Measurements from ENCODE around the gene C5orf34. TPM values are rescaled to one million over a fixed set of nuclear protein-coding genes. Genes with fewer than 3 reads are reported as not detected.
"Not testable (repeated sequence)": the region's sequence is repeated elsewhere in the genome, so short reads cannot be mapped to it uniquely, and the experiment has no call there.

The C5orf34 gene
- total RNA-seq, 4 donors from 2014 or later = 0.29 to 7.7 (median 2.3) TPM

DNA sequence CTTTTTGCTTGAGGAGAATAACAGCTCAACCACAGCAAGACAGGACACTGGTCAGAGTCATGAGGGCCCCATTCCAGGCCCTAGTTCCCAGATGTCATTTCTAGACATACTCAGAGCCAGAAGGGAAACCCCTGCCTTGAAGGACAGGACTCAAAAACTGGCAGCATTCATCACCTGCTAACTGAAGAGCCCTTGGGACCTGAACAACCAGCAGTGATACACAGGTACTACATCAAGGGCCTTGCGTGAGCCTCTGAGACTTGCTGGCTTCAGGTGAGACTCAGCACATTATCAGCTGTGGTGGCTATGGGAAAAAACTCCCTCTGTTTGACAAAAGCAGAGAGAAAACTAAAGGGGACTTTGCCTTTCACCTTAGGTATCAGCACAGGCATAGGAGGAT, 53.9 kb downstream of the C5orf34 start:
- H3K36me3 ChIP-seq = no peaks in the 10 kb centered on the region
- TF ChIP-seq CTCF (IDR thresholded peaks at IDR 0.05) (no peak), POLR2A (IDR thresholded peaks at IDR 0.05) (no peak)
- no peaks in the 10 kb centered on the region for H3K4me1 ChIP-seq
- no peaks in the 10 kb centered on the region for H3K27me3 ChIP-seq
- intact Hi-C loops (cut with DNase I; ENCODE audit: low total_unique reads) = no loop called here
- DNase-seq = no peak
- H3K27ac ChIP-seq = no peak overlapping the region
- H3K9me3 ChIP-seq = no peaks in the 10 kb centered on the region
- no peak overlapping the region for H3K4me3 ChIP-seq

DNA sequence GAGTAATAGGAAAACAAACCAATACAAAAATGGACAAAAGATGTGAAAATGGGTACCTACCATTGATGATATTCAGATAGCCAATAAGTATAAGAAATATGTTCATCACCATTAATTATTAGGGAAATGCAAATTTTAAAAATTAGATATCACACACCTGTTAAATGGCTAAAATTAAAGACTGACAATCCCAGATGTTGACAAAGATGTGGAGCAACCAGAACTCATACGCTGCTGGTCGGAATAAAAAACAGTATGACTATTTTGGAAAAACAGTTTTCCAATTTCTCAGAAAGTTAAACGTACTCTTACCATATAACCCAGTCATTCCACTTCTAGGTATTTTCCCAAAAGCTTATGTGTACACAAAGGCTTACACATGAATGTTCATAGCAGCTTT, 58.4 kb downstream of the C5orf34 start:
- no peak for TF ChIP-seq CTCF (IDR thresholded peaks at IDR 0.05)
- TF ChIP-seq POLR2A (IDR thresholded peaks at IDR 0.05) = no peak
- H3K36me3 ChIP-seq = no peaks in the 10 kb centered on the region

DNA sequence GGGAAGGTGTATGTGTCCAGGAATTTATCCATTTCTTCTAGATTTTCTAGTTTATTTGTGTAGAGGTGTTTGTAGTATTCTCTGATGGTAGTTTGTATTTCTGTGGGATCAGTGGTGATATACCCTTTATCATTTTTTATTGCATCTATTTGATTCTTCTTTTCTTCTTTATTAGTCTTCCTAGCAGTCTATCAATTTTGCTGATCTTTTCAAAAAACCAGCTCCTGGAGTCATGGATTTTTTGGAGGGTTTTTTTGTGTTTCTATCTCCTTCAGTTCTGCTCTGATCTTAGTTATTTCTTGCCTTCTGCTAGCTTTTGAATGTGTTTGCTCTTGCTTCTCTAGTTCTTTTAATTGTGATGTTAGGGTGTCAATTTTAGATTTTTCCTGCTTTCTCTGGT, 73.4 kb downstream of the C5orf34 start:
- H3K27ac ChIP-seq; H3K36me3 ChIP-seq; H3K4me1 ChIP-seq; H3K27me3 ChIP-seq; intact Hi-C loops (cut with DNase I; ENCODE audit: low total_unique reads); DNase-seq; H3K4me3 ChIP-seq: not testable (repeated sequence)
- peaks cover 0 to 13% of the 10 kb centered on the region in 2 donors for H3K9me3 ChIP-seq

More for the DNA sequence above, 58.4 kb downstream of the C5orf34 start:
- H3K27ac ChIP-seq = no peak overlapping the region
- no peaks in the 10 kb centered on the region for H3K27me3 ChIP-seq
- no peaks in the 10 kb centered on the region for H3K4me1 ChIP-seq
- H3K9me3 ChIP-seq = no peaks in the 10 kb centered on the region
- no peak for DNase-seq
- intact Hi-C loops (cut with DNase I; ENCODE audit: low total_unique reads) = no loop called here
- no peak overlapping the region for H3K4me3 ChIP-seq

DNA sequence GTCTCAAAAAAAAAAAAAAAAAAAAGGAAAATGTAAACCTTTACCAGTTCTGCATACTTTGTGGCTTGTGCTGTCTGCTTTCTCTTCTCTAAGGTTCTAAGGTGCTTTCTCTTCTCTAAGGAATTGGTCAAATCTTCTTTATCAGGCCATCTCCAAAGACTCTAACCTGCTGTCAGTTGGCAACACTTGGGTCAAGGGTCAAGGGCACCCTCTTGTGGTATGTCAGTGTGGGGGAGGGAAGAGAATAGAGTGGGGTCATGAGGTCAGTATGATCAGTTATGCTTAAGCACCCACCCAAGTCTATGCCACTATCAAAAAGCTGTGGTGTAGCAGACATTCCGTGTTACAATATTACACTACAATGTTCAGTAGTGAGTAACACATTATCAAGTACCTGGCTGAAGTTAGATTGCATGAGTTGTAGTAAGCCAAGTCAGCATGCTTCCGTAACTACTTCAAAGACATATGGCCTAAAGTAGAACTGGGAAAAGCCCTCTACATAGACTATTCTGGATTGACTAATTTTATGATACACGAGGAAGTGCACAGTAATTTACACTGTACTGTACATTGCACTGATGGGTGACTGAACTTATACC, 77.8 kb downstream of the C5orf34 start:
- DNase-seq = no peak
- intact Hi-C loops (cut with DNase I; ENCODE audit: low total_unique reads) = no loop called here
- Histone ChIP-seq H3K36me3 (no peaks in the 10 kb centered on the region), H3K4me1 (no peaks in the 10 kb centered on the region), H3K27me3 (no peaks in the 10 kb centered on the region), H3K27ac (no peak overlapping the region), H3K9me3 (peaks cover 0 to 4% of the 10 kb centered on the region in 2 donors), H3K4me3 (no peak overlapping the region)
- TF ChIP-seq CTCF (IDR thresholded peaks at IDR 0.05) (no peak), POLR2A (IDR thresholded peaks at IDR 0.05) (no peak)

Other genes starting within 250 kb of the C5orf34 start
- gene HMGCS1, start 201.7 kb downstream of the C5orf34 start, total RNA-seq = 100 to 1,000 TPM in 1 of 4 donors, 10 to 100 TPM in 2, 1 to 10 TPM in 1; 3.8 to 113 (median 25.4) TPM
- 1 to 10 TPM in 3 of 4 donors, under 1 TPM in 1; under 0.01 to 4.1 (median 2.1) TPM for gene CCL28, start 102.8 kb downstream of the C5orf34 start, total RNA-seq
- gene TMEM267, start 31.3 kb downstream of the C5orf34 start, total RNA-seq = 10 to 100 TPM in 3 of 4 donors, under 1 TPM in 1; 0.77 to 20.0 (median 16.3) TPM
- gene PAIP1, start 41.9 kb upstream of the C5orf34 start, total RNA-seq = 100 to 1,000 TPM in 1 of 4 donors, 10 to 100 TPM in 3; 20.7 to 117 (median 75.8) TPM
- gene NNT, start 88.0 kb upstream of the C5orf34 start, total RNA-seq = 100 to 1,000 TPM in 1 of 4 donors, 10 to 100 TPM in 3; 25.3 to 112 (median 43.8) TPM